HCT116 (cell line): ENCODE data around the gene UNC80.

Experiments
- EZH2 ChIP-seq: fragments of 200-600 bp; sonication (generic); IDR thresholded peaks from 2 replicates; pipeline ENCODE4 v1.6.1; 2017; ENCODE audit warnings: antibody characterized with exemption, mixed run types
- FOSL1 ChIP-seq: IDR thresholded peaks from 2 replicates; pipeline ENCODE4 v1.6.1; 2012; ENCODE audit warnings: low read depth
- POLR2A ChIP-seq: IDR thresholded peaks from 2 replicates; pipeline ENCODE4 v1.7.0; 2011; ENCODE audit warnings: borderline replicate concordance; ENCODE audit not compliant: insufficient read depth, insufficient read length; ENCODE audit errors: extremely low read depth
- ZNF274 ChIP-seq: fragments of 200-500 bp; sonication (Bioruptor generic); IDR thresholded peaks from 2 replicates; pipeline ENCODE4 v1.6.1; 2014; ENCODE audit warnings: mild to moderate bottlenecking, low read depth, low read length, inconsistent platforms
- TF ChIP-seq, protein P1 (sequence below), 3 experiments: fragments of 200-600 bp in 1 of 3; sonication (generic) in 1 of 3; IDR thresholded peaks in 2 of 3; conservative IDR thresholded peaks in 1 of 3; 2 replicates each; pipeline ENCODE4 v1.5.1; 2012 to 2017; ENCODE audit warnings: low read depth in 2 of 3, low read length in 2 of 3, antibody characterized with exemption in 1 of 3, borderline replicate concordance in 1 of 3, control low read depth in 1 of 3, mild to moderate bottlenecking in 1 of 3, mixed read lengths in 1 of 3, mixed run types in 1 of 3, moderate library complexity in 1 of 3; ENCODE audit not compliant: insufficient read depth in 1 of 3
- TF ChIP-seq, protein P2 (sequence below): IDR thresholded peaks from 2 replicates; pipeline ENCODE4 v1.6.1; 2012; ENCODE audit warnings: low read depth

DNA sequence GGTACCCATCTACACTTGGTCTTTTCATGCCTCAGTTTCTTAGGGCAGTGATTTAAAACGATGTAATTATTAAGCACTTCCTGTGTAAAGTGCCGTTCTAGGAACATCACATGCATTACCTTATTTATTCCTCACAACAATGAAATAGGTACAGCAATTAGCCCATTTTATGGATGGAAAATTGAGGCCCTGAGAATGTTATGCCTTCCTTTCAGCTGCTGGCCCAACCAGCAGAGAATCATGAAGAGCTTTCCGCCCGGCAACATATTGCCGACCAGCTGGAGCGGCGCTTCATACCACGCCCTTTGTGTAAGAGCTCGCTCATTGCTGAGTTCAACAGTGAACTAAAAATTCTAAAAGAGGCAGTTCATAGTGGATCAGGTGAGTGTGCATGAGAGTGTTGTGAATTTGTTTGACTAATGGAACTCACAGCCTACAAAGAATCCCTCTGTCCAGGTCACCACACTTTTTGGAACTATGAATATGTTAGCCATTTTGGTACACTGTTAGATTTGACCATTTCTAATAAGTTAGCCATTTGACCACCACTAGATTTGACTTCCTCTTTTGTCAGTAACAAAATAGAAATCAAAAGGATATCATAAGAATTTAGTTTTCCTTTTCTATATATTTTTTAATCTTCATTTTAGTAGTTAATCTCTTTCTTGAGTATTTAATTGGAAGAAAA, 205.2 kb downstream of the UNC80 start:
- TF ChIP-seq FOSL1 (no peak), EZH2 (no peak), POLR2A (no peak), ZNF274 (no peak)
- TF ChIP-seq, protein P1, sequence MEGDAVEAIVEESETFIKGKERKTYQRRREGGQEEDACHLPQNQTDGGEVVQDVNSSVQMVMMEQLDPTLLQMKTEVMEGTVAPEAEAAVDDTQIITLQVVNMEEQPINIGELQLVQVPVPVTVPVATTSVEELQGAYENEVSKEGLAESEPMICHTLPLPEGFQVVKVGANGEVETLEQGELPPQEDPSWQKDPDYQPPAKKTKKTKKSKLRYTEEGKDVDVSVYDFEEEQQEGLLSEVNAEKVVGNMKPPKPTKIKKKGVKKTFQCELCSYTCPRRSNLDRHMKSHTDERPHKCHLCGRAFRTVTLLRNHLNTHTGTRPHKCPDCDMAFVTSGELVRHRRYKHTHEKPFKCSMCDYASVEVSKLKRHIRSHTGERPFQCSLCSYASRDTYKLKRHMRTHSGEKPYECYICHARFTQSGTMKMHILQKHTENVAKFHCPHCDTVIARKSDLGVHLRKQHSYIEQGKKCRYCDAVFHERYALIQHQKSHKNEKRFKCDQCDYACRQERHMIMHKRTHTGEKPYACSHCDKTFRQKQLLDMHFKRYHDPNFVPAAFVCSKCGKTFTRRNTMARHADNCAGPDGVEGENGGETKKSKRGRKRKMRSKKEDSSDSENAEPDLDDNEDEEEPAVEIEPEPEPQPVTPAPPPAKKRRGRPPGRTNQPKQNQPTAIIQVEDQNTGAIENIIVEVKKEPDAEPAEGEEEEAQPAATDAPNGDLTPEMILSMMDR (IDR thresholded peaks at IDR 0.05 in 2 of 3, conservative IDR thresholded peaks at IDR 0.05 in 1 of 3; ENCODE audit: borderline replicate concordance in 1 of 3, insufficient read depth in 1 of 3, low read depth in 2 of 3, low read length in 2 of 3), result no peak
- TF ChIP-seq, protein P2, sequence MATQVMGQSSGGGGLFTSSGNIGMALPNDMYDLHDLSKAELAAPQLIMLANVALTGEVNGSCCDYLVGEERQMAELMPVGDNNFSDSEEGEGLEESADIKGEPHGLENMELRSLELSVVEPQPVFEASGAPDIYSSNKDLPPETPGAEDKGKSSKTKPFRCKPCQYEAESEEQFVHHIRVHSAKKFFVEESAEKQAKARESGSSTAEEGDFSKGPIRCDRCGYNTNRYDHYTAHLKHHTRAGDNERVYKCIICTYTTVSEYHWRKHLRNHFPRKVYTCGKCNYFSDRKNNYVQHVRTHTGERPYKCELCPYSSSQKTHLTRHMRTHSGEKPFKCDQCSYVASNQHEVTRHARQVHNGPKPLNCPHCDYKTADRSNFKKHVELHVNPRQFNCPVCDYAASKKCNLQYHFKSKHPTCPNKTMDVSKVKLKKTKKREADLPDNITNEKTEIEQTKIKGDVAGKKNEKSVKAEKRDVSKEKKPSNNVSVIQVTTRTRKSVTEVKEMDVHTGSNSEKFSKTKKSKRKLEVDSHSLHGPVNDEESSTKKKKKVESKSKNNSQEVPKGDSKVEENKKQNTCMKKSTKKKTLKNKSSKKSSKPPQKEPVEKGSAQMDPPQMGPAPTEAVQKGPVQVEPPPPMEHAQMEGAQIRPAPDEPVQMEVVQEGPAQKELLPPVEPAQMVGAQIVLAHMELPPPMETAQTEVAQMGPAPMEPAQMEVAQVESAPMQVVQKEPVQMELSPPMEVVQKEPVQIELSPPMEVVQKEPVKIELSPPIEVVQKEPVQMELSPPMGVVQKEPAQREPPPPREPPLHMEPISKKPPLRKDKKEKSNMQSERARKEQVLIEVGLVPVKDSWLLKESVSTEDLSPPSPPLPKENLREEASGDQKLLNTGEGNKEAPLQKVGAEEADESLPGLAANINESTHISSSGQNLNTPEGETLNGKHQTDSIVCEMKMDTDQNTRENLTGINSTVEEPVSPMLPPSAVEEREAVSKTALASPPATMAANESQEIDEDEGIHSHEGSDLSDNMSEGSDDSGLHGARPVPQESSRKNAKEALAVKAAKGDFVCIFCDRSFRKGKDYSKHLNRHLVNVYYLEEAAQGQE, result no peak
